ENCODE measurements around the gene ATXN7L2.
A peak's percentile ranks its signal among the peaks of the same experiment; 100 is the strongest.

The ATXN7L2 gene

DNA sequence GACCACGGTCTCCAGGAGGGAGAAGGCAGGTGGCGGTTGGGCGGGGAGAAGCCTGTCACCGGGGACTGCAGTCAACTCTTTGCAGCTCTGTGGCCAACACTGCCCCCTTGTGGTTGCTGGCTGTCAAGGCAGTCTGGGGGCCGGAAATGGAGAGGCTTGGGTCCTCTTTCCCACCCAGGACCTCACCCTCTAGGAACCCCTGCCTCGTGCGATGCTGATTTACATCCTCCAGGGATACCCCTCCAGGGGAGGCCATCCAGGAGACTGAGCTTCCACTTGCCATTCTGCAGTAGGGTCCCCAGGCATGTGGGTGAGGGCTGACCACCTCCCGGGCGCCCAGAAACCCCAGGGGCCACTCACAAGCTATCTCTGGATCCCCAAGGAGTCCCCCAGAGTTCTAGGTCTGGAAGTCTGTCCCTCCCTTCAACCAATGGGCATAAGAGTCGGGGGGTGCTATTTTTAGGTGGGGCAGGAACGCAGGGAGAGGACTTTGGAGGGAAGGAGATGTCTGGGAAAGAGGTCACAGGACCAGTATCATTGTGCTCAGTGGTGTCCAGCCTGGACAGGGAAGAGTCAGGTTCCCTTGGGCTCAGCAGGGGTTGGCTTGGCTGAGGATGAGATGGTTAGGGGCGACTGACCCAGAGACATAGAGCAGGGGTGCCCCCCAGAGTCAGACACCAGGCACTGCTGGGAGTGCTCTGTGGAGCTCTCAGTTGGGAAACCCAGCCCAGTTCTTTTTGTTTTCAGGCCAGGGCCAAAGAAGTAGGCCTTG is 48.8 kb downstream of the ATXN7L2 start:
- no peaks in the 10 kb centered on the region for H3K36me3 ChIP-seq (ENCODE audit: control insufficient read depth, insufficient read depth, low read length)
- no peak overlapping the region for H3K4me3 ChIP-seq (ENCODE audit: insufficient read depth, low read depth, low read length)
- peaks cover 18% of the 10 kb centered on the region for H3K4me1 ChIP-seq (ENCODE audit: control insufficient read depth, insufficient read depth, low read length)
- 27% methylated on average over 12 of the region's 12 CpGs for WGBS, 2 experiments
- H3K9me3 ChIP-seq (ENCODE audit: control insufficient read depth, low read length), result no peaks in the 10 kb centered on the region
- H3K27me3 ChIP-seq (ENCODE audit: control insufficient read depth, insufficient read depth, low read length, poor library complexity, severe bottlenecking), result no peaks in the 10 kb centered on the region
- peak overlapping the region; percentile 36 for H3K27ac ChIP-seq (ENCODE audit: insufficient read depth, low read depth, low read length, poor library complexity, severe bottlenecking)

DNA sequence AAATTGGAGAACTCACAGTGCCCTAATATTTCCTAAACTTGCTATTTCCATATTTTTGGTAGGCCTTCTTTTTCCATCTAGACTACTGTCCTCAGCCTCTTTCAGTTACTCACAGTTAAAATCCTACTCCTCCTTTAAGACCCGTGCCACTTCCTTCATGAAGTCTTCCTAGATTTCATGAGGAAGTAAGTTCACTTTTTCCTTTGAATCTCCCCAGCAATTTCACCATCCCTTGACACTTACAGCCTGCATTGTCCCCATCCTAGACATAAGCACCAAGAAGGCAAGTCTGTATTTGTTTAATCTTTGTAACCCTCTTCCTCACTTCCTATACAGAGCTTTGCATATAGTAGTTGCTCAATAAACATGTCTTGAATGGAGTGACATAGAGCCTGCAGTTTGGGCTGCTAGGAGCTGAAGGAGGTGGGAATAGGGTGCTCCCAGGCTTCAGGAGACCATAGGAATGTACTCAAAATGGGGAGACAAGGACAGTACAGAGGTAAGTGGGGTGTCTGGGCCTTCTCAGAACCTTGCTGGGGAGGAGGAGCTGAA is 50.7 kb downstream of the ATXN7L2 start:
- Histone ChIP-seq H3K9me3 (ENCODE audit: control insufficient read depth, low read length) (no peaks in the 10 kb centered on the region), H3K4me1 (ENCODE audit: control insufficient read depth, insufficient read depth, low read length) (peaks cover 18% of the 10 kb centered on the region), H3K4me3 (ENCODE audit: insufficient read depth, low read depth, low read length) (no peak overlapping the region), H3K27ac (ENCODE audit: insufficient read depth, low read depth, low read length, poor library complexity, severe bottlenecking) (no peak overlapping the region), H3K36me3 (ENCODE audit: control insufficient read depth, insufficient read depth, low read length) (no peaks in the 10 kb centered on the region), H3K27me3 (ENCODE audit: control insufficient read depth, insufficient read depth, low read length, poor library complexity, severe bottlenecking) (no peaks in the 10 kb centered on the region)
- WGBS, 2 experiments, result 84 to 89% methylated on average over 1 of the region's 1 CpG

DNA sequence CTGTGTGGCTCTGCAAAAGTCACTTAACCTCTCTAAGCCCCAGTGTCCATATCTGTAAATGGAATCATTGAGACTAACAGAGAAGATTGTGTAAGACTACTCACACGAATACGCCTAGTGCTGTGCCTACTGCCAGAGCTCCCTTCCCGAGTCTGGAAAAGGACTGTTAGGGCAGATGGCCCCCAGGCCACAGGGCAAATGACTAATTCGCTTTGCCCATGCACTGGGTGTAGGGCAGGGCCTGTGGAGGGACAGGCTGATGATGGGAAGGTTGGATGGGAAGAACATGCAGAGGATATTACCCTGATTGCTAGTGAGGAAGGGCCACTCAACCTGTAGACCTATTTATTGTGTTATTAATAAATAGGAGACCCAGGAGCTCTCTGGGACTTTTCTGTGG is 51.8 kb downstream of the ATXN7L2 start:
- H3K9me3 ChIP-seq (ENCODE audit: control insufficient read depth, low read length), result no peaks in the 10 kb centered on the region
- H3K4me1 ChIP-seq (ENCODE audit: control insufficient read depth, insufficient read depth, low read length), result peaks cover 9% of the 10 kb centered on the region
- H3K36me3 ChIP-seq (ENCODE audit: control insufficient read depth, insufficient read depth, low read length), result no peaks in the 10 kb centered on the region
- WGBS, 2 experiments, result 91 to 96% methylated on average over 4 of the region's 4 CpGs
- no peaks in the 10 kb centered on the region for H3K27me3 ChIP-seq (ENCODE audit: control insufficient read depth, insufficient read depth, low read length, poor library complexity, severe bottlenecking)
- no peak overlapping the region for H3K4me3 ChIP-seq (ENCODE audit: insufficient read depth, low read depth, low read length)
- H3K27ac ChIP-seq (ENCODE audit: insufficient read depth, low read depth, low read length, poor library complexity, severe bottlenecking), result no peak overlapping the region

DNA sequence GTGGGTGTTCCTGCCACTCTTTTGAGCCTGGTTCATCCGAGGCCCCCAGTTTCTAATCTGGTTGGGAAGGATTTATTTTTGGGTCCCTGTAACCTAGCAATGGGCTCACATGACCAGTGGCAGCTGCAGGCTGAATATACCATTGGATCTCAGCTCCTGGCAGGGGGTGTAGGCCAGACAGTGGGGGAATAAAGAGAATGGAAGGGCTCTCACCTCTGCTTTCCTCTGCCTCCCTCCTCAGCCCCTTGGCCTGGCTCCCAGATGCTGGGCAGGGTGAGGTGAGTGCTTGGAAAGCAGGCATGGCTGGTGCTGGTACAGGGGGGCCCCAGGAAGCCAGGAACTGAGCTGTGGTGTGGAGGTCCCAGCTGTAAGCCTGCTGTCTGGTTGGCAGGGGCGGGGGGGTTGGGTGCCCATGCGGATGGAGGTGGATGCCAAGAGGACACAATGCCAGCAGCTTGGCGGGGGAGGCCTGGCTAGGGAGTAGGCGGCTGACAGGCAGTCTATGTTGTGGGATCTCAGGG is 52.3 kb downstream of the ATXN7L2 start:
- no peaks in the 10 kb centered on the region for H3K9me3 ChIP-seq (ENCODE audit: control insufficient read depth, low read length)
- 84% methylated on average over 5 of the region's 5 CpGs for WGBS, 2 experiments
- no peaks in the 10 kb centered on the region for H3K36me3 ChIP-seq (ENCODE audit: control insufficient read depth, insufficient read depth, low read length)
- no peak overlapping the region for H3K4me3 ChIP-seq (ENCODE audit: insufficient read depth, low read depth, low read length)
- H3K27me3 ChIP-seq (ENCODE audit: control insufficient read depth, insufficient read depth, low read length, poor library complexity, severe bottlenecking), result no peaks in the 10 kb centered on the region
- H3K27ac ChIP-seq (ENCODE audit: insufficient read depth, low read depth, low read length, poor library complexity, severe bottlenecking), result no peak overlapping the region
- peaks cover 9% of the 10 kb centered on the region for H3K4me1 ChIP-seq (ENCODE audit: control insufficient read depth, insufficient read depth, low read length)

DNA sequence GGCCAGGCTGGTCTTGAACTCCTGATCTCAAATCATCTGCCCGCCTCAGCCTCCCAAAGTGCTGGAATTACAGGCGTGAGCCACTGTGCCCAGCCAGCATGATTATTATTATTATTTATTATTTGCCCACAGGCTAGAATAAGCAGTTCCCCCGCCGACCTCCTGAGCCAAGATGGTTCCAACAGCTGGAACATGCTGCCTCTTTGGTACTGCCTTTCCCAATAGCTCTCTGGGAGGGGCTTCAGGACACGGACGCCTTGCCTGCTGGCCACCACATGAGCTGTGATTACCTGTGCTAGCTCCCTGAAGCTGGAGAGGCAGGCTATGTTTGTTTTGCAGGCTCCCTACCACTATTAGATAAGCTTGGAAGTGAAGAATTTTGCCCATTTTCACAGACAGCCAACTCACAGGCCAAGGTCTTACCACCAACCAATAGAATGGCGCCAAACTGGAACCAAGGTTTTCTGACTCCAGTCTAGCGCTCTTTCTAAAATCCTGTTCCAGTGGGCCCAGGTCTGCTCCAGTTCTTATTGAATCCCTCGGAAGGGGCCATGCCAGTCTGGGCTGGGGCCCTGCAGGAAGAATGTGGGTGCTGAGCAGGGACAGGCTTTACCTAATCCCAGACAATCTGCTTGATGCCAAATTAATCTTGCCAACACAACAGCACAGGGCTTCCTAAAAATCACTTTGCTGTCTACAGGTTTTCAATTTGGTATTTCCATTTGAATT is 53.9 kb downstream of the ATXN7L2 start:
- WGBS, 2 experiments, result 91 to 93% methylated on average over 9 of the region's 9 CpGs

DNA sequence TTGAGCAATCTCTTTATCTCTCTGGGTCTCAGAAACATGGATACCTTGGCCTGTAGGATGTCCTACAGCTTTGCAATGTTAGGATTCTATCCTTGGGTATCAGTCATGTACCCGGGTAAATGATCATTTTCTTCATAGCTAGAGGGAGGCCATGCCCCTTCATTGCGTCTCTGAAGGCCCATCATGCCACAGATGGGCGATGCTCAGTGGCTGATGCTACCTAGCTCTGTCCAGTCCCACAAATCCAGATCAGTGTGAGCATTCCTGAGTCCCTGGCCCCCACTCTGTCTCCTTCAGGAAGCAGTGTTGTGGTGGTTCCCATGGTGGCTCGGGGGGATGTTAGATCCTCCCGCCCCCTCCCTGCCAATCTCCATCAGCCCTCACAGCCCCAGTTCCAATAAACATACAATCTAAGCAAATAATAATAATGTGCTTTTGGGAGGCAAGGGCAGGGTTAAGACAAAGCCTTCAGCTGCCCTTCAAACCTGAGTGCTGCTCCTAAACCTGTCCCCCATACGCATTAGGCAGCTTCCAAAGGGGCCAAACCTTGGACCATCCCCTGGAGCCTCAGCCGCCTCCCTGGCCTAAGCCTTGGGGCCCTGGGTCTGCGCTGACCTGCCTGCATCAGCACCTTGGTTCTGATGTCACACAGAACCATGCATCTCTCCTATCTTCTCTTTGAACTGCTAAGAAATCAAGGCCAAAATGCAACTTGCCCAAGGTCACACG is 55.3 kb downstream of the ATXN7L2 start:
- Histone ChIP-seq H3K4me1 (ENCODE audit: control insufficient read depth, insufficient read depth, low read length) (peaks cover 9% of the 10 kb centered on the region), H3K27ac (ENCODE audit: insufficient read depth, low read depth, low read length, poor library complexity, severe bottlenecking) (no peak overlapping the region), H3K4me3 (ENCODE audit: insufficient read depth, low read depth, low read length) (no peak overlapping the region), H3K9me3 (ENCODE audit: control insufficient read depth, low read length) (no peaks in the 10 kb centered on the region), H3K36me3 (ENCODE audit: control insufficient read depth, insufficient read depth, low read length) (no peaks in the 10 kb centered on the region), H3K27me3 (ENCODE audit: control insufficient read depth, insufficient read depth, low read length, poor library complexity, severe bottlenecking) (no peaks in the 10 kb centered on the region)
- 87 to 93% methylated on average over 9 of the region's 9 CpGs for WGBS, 2 experiments

More for the DNA sequence above, 53.9 kb downstream of the ATXN7L2 start:
- Histone ChIP-seq H3K27me3 (ENCODE audit: control insufficient read depth, insufficient read depth, low read length, poor library complexity, severe bottlenecking) (no peaks in the 10 kb centered on the region), H3K4me1 (ENCODE audit: control insufficient read depth, insufficient read depth, low read length) (peaks cover 9% of the 10 kb centered on the region), H3K9me3 (ENCODE audit: control insufficient read depth, low read length) (no peaks in the 10 kb centered on the region), H3K36me3 (ENCODE audit: control insufficient read depth, insufficient read depth, low read length) (no peaks in the 10 kb centered on the region), H3K27ac (ENCODE audit: insufficient read depth, low read depth, low read length, poor library complexity, severe bottlenecking) (no peak overlapping the region), H3K4me3 (ENCODE audit: insufficient read depth, low read depth, low read length) (no peak overlapping the region)

DNA sequence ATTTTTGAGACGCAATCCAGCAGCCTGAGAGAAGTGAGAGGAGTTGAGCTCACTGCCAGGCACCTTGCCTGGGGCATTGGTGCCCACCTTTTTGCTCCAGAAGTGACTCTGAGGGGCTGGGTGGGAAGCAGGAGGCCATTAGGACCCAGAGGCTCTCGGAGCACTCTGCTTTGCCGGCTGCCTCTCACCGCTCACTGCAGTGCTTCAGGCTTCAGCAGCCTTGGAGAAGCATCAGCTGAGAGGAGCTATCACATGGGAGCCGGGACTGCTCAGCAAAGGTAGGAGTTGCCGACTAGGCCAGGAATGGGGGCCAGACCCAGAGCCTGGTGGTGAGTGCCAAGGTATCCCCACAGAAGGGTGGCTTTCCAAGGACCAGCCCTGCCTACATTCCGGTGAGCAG is 56.0 kb downstream of the ATXN7L2 start, which contains the start of gene GPR61:
TSS of gene GPR61 (plus strand) at position 197 of the 400 bp plus-strand sequence. CDS start 3,151 bp downstream, outside the sequence.
- no peaks in the 10 kb centered on the region for H3K36me3 ChIP-seq (ENCODE audit: control insufficient read depth, insufficient read depth, low read length)
- peak within 1 kb of the TSS; percentile 19 for H3K4me3 ChIP-seq (ENCODE audit: insufficient read depth, low read depth, low read length)
- no peaks in the 10 kb centered on the region for H3K9me3 ChIP-seq (ENCODE audit: control insufficient read depth, low read length)
- H3K27ac ChIP-seq (ENCODE audit: insufficient read depth, low read depth, low read length, poor library complexity, severe bottlenecking), result no peak within 1 kb of the TSS
- H3K4me1 ChIP-seq (ENCODE audit: control insufficient read depth, insufficient read depth, low read length), result peaks cover 9% of the 10 kb centered on the region
- WGBS, 2 experiments, result 40% methylated on average over 7 of the region's 7 CpGs
- no peaks in the 10 kb centered on the region for H3K27me3 ChIP-seq (ENCODE audit: control insufficient read depth, insufficient read depth, low read length, poor library complexity, severe bottlenecking)

DNA sequence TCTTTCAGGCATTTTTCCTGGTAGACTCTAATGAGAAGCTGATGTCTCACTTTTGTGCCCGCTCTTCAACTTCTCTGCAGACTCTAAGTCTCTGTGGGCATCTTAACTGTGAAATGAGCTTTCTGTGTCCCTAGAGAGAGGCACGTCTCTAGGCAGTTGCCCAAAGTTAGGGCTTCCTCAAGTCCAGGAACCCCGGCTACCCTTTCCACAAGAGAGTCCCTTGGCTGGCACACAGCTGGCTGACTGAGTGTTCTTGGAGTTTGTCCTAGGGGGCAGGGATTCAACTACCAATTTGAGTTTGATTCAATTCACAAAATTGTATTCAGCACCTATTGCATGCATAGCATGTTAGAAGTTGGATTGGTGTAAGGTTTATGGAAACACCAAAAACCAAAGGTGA is 57.4 kb downstream of the ATXN7L2 start:
- H3K9me3 ChIP-seq (ENCODE audit: control insufficient read depth, low read length), result no peaks in the 10 kb centered on the region
- no peaks in the 10 kb centered on the region for H3K36me3 ChIP-seq (ENCODE audit: control insufficient read depth, insufficient read depth, low read length)
- peaks cover 2% of the 10 kb centered on the region for H3K4me1 ChIP-seq (ENCODE audit: control insufficient read depth, insufficient read depth, low read length)
- H3K27ac ChIP-seq (ENCODE audit: insufficient read depth, low read depth, low read length, poor library complexity, severe bottlenecking), result no peak overlapping the region
- H3K4me3 ChIP-seq (ENCODE audit: insufficient read depth, low read depth, low read length), result no peak overlapping the region
- 91 to 98% methylated on average over 3 of the region's 3 CpGs for WGBS, 2 experiments
- H3K27me3 ChIP-seq (ENCODE audit: control insufficient read depth, insufficient read depth, low read length, poor library complexity, severe bottlenecking), result no peaks in the 10 kb centered on the region

Data from ectodermal cell (in vitro differentiated cells).